ENCODE measurements around the gene TMEM184A.
"Not testable (repeated sequence)": the region's sequence is repeated elsewhere in the genome, so short reads cannot be mapped to it uniquely, and the experiment has no call there.

The TMEM184A gene

DNA sequence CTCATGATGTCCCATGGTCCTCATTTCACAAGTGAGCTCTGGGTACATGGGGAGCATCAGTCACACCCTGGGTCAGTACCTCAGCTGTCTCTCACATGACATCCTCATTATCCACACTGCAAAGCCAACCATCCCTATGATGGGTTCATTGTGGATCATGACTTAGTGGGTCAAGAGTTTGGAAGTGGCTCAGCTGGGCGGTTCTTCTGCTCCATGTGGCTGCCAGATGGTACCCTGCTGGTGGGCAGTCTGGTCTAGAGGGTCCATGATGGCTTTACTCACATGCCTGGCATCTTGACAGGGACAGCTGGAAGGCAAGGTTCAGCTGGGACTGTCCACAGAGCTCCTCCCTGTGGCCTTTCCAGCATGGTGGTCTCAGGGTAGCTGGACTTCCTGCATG lies 33.0 kb upstream of the TMEM184A start:
- DNase-seq: no peak

DNA sequence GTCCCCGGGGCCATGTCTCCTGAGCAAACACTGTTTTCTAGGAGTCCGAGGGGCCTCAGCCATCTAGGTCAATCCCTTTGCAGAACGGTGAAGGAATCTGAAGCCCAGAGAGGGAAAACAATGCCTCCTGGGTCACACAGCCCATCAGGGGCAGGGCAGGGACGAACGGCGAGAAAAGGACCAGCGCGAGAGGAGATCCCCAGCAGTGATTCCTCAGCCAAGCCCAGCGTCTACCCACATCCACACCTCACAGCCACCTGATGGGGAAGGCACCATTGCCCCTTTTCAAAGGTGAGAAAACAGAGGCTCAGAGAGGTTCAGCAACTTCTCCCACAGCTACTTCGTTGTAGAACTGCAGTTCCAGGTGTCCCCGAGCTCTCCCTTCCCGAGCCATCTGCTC lies 31.7 kb upstream of the TMEM184A start:
- no peak for DNase-seq

DNA sequence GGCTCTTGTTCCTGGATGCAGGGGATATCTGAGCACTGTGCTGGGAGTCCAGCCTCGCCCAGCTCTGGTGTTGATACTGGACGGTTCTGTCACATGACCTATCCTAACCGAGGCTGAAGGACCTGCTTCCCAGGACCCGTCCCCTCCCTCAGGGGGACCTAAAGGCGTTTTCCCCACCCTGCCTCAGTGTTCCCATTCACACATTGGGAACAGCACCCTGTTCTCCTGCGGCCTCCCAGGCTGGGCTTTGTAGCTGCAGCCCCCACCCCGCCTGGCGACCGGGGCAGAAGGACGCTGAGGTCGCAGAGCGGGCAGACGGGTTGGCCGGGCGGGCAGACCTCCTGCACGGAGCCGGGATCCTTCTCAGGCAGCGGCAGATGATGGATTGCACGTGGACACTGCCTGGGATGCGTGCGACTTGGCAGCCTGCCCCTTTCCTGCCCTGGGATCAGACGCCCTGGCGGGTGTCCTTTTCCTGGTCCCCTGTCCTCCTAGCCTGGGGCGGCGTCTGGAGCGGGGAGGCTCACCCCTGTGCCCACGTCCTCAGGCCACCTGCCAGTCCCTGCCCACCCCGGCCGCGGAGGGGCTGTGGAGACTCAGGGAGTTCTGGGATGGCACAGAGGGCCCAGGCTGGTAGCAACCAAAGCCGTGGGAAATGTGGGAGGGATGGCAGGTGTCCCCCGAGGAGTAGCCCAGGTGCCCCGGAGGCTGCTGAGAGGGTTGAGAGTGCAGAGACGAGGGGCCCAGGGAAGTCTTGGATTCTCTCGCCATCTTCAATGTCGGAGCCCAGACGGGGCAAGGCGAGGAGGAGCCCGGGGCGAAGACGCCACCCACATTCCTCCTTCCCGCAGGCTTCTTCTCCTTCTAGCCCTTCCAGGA lies 31.1 kb upstream of the TMEM184A start:
- DNase-seq: no peak

DNA sequence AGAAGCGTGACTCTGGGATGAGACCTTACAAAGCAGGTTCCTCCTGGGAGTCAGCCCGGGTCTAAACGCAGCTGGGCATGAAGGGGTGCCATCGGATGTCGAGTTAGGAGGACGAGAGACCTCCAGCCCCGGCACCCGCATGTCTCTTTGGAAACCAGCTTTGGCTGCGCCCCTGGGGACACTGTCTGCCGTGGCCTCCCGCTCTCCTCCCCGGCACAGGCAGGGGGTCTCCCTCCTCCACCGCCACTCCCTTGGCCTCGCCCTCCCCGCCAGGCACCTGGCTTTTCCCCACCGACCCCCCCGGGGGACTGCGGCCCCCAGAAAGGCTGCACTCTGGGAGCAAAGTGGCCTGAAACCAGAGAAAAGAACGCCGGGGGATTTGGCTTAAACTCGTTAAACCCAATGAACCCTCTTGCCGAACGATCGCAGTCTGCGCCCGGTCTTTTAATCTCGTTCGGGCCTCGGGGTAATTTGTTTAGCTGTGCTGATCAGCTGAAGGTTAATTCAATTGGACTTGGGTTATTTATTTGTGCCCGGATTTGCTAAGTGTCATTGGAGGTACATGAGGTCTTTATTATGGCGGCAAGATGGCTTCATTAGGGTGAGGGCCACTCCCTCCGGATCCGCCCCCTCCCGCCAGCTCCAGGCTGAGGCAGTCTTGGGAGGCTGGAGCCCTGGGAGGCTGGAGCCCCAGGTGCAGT lies 30.3 kb upstream of the TMEM184A start:
- no peak for DNase-seq

DNA sequence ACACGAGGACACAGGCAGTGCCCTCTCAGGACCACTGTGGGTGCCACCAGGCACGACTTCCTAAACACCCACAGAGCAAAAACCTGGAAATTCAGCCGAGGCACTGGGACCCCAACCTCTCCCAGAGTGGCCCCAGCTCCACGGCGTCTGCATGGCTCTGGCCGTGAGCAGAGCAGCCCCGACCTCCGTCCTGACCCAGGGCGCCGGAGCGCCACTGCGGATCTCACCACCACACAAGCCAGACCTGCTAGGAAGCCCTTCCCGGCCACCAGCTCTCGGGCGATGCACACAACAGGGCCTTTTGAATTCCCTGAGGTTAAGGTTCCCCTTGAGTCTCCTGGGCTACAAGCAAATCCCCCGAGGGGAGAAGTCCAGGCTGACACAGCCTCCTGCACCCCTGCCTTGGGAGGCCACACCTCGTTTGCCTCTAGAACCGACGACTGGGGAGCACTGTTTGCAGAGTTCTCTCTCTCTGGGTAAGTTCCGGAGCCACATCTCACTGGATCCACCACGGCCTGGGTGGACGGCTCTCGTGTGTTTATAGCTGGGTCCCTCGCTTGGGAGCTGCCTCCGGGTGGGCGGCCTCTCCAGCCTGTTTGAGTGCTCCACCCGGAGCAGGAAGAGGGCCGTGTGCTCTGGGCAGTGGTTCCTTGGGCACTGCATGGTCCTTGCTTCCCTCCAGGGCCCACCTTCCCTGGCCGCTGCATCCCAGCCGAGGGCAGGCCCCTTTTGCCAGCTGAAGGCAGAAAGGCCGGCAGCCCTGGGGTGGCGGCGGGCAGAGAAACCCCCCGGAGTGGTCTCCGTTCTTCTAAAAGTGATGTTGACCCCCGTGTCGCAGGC lies 29.4 kb upstream of the TMEM184A start:
- no peak for DNase-seq

DNA sequence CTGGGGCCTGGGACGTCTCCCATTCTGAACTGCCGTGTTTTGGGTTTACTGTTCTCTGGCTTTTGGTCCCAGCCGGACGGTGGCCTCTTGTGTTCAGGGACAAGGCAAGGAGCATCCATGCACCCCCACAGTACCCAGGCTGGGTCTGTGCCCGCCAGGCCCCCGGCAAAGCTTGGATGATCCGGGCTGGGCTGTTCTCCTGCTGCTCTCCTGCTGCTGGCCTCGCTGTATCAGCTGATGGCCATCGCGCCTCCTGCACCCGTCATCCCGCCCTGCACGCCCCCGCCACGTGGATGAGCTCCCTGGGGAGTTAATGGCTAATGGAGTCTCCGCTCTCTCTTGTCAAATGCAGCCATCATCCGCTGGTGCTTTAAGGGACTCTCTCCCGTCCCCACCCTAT lies 28.7 kb upstream of the TMEM184A start:
- DNase-seq: no peak

DNA sequence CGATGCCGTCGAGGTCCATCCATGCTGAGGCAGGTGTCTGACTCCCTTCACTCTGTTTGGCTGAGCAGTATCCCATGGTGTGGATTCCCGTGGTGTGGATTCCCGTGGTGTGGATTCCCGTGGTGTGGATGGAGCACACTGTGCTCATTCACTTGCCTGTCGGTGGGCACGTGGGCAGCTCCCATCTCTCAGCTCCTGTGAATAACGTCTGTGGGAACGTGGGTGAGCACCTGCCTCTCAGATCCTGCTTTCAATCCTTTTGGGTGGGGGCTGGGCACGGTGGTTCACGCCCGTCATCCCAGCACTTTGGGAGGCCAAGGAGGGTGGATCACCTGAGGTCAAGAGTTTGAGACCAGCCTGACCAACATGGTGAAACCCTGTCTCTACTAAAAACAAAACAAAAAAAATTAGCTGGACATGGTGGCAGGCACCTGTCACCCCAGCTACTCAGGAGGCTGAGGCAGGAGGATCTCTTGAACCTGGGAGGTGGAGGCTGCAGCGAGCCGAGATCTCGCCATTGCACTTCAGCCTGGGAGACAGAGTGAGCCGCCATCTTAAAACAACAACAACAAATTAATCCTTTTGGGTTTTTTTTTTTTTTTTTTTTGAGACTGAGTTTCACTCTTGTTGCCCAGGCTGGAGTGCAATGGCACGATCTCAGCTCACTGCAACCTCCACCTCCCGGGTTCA lies 27.4 kb upstream of the TMEM184A start:
- not testable (repeated sequence) for DNase-seq

DNA sequence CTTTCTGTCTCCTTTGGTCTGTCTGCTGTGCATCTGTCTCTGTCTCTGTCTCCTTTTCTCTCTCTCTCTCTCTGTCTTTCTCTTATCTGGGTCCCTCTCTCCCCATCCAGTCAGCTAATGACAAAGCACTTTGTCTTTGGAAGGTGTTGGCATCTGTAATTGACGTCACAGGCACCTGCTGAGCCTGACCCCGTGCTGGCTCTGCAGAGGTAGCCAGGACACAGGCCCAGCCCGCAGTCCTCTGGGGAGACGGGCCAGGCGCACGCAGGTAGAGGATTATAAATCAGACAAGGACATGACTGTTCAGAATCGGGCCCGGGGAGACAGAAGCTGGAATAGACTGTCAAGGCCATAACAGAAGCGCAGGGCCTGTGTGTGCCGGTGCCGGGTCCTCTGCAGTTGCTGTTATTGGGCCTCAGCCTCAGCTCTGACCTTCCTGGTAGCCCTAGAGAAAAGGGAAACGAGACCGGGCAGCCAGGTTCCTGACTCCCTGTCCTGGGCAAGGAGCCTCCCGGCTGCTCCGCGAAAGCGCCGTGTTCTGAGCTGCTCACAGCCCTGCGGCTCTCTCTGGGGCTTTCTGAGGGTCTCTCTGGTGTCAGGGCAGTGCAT lies 24.5 kb upstream of the TMEM184A start:
- DNase-seq: no peak

DNA sequence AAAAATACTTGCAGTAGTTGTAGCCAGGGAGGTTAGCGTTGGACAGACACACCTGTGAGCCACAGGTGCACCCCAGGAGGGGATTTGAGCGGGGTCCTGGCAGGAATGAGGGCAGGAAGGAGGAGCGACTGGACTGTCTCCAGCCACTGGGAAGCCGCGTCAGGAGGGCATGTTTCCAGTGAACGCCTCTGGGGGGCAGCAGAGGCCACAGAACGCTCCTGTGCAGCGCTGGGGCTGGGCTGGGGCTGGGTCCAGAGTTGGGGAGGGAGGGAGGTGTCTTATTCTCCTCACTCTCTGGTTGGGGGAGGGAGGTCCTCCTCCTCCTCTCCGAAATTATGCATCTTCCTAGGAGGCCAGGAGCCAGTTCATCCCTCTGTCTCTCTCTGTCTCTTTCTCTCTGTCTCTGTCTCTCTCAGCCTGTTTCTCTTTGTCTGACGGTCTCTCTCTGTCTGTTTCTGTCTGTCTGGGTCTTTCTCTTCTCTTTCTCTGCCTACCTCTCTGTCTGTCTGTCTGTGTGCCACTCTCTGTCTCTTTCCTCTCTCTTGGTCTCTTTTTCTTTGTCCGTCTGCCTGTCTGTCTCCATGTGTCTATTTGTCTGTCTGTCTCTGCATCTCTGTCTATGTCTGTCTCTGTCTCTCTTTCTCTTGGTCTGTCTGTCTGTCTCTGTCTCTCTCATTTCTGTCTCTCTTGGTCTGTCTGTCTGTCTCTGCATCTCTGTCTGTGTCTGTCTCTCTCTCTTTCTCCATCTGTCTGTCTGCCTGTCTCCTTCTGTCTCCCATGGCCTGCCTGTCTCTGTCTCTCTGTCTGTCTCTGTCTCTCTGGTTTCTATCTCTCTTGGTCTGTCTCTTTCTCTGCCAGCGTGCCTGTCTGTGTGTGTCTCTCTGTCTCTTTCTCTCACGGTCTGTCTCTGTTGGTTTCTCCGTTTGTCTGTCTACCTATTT lies 23.7 kb upstream of the TMEM184A start:
- peak; percentile 62 for DNase-seq

DNA sequence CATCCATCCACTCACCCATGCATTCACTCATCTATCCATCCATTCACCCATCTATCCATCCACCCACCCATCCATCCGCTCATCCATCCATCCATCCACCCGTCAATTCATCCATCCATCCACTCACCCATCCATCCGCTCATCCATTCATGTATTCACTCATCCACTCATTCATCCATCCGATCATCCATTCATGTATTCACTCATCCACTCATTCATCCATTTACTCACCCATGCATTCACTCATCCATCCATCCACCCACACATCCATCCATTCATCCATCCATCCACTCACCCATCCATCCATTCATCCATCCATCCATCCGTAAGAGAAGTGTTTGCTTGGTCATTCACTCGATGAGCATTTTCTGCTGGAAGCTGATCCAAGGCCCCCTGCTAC lies 22.5 kb upstream of the TMEM184A start:
- no peak for DNase-seq

DNA sequence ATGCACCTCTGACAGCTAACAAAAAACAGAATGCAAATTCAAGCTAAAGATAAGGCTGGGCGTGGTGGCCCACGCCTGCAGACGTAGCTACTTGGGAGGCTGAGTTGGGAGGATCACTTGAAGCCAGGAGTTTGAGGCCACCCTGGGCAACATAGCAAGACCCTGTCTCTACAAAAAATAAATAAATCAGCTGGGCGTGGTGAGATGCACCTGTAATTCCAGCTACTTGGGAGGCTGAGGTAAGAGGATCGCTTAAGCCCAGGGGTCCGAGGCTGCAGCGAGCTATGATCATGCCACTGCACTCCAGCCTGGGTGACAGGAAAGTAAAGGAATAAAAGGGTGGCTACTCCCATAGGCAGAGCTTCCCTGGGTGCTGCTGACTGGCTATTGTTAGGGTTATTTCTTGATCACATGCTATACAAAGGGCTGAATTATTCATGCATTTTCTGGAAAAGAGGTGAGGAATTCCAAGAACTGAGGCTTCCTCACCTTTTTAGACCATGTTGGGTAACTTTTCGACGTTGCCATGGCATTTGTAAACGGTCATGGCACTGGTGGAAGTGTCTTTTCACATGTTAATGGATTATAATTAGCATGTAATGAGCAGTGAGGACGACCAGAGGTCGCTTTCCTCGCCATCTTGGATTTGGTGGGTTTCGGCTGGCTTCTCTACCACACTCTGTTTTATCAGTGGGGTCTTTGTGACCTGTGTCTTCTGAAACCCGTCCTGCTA lies 20.7 kb upstream of the TMEM184A start:
- DNase-seq: no peak

DNA sequence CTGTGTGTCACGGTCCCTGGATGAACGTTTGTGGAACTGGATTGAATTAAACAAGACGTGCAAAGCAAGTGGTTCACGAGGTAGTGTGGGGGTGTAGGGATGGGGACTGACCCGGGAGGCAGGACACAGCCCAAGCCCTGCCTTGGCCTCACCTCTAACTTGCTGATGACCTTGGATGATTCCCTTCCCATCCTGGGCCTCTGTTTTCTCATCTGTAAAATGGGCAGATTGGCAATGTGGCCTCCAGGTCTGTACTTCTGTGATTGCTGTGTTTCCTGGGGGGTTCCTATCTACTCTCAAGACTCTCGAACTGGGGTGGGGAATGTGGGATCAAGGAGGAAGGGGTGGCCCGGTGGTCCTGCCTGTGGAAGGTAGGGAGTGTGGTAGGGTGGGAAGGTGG lies 19.8 kb upstream of the TMEM184A start:
- no peak for DNase-seq

DNA sequence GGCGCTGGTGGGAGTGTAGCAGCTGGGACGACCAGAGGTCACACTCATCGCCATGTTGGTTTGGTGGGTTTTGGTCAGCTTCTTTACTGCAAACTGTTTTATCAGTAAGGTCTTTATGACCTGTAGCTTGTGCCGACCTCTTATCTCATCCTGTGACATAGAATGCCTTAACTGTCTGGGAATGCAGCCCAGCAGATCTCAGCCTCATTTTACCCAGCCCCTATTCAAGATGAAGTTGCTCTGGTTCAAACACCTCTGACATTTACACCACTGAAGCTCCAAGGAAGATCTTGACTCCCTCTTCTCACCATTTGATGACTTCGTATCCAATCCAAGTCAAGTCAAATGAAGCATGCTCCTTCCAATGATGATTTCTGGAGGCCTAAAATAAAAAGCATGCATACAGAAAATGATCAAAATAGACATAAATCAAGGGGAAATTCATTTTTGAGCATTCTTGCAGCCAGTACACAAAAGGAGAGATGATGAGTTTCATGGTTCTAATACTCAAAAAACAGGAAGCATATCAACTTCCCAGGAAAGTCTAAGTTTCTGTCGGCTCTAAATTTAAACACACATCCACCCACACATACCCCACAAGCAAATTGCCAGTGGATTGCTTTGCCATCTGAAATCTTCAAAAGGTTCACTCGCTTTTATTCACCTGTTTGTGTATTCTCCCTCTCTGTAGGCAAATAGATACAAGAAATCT lies 16.3 kb upstream of the TMEM184A start:
- DNase-seq: no peak

DNA sequence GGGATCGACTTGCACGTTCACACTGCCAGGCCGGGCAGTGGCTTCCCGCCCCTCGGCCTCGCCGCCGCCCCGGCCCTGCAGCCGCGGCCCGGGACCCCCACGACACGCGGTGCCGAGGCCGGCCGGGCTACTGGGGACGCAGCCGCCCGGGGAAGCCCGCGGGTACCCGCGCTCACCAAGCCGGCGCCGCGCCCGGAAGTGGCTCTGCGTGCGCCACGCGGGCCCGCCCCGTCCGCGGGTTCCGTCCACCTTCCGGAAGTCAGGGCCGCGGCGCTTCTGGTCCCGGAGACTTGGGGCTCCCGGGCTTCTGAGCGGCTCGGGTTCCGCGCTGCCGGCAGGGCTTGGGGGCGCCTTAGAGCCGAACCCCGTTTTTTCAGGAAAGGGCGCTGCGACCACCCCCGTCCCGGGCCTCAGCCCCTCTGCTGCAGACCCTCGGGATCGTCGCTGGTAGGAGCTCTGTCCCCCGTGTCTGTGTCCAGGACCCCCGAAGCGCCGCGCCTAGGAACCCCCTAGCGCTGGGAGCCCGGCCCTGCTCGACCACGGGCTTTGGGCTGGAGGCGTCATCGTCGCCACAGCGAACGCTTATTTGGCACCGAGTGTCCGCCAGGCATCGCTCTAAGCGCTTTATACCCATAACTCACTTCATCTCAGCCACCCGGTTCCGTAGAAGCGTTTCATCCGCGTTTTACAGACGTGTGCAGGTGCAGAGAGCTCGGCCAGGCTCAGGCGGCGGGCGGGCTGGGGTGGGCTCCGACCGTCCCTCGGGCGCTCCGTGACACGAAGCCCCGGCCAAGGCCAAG lies 14.0 kb upstream of the TMEM184A start, which contains the start of gene PSMG3:
PSMG3 (minus strand) TSS at position 200 of the 800 bp plus-strand sequence. CDS start 693 bp downstream, outside the sequence.
- DNase-seq: peak; percentile 72

DNA sequence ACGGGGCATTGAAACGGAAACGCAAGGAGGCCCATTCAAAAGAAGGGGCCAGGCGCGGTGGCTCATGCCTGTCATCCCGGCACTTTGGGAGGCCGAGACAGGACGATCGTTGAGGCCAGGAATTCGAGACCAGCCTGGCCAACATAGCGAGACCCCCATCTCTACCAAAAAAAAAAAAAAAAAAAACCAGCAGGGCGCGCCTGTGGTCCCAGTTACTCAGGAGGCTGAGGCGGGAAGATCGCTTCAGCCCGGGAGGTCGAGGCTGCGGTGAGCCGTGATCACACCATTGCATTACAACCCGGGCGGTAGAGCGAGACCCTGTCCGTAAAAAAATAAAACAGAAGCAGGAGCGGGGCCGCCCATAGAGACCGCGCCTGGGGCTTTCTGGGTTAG lies 13.4 kb upstream of the TMEM184A start:
- DNase-seq: no peak

DNA sequence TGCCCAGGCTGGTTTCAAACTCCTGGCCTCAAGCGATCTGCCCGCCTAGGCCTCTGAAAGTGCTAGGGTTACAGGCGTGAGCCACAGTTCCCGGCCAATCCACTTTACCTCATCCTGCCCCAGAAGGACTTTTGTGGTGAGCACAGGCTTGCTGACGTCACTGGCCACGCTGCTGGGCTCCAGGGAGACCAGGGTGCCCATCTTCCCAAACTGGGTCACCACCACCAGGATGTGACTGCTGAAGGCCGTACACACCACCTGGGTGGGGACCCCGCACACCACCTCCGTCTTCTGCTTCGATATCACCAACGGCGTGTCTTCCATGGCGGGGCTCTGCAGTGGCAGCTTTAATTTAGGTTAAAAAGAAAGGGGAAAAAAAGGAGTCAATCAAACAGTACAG lies 13.0 kb upstream of the TMEM184A start:
- no peak for DNase-seq

DNA sequence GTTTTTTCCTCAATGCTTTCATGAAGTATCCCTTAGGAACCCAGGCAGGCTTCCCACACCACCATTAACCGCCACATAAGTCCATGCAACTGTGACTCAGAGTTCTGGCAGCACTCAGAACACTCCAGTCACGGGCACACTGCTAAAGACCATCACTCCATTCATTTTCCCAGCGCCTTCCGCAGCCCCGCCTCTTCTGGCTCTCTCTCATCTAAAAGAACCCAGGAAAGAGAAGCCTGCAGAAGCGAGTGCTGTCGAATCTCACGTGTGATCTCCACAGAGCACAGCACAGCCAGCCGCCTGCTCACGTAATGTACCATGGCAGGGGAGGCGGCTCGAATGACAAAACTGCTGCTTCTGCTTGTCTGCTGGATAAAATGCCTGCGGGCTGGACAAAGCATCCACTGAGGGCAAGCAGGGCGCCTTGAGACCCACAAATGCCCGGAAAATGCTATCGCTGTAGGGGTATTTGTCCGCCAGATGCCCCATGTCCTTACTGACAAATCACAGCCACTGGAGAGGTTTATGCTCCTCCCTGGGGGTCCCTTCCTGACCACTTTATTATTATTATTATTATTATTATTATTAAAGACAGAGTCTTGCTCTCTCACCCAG lies 12.0 kb upstream of the TMEM184A start:
- no peak for DNase-seq

DNA sequence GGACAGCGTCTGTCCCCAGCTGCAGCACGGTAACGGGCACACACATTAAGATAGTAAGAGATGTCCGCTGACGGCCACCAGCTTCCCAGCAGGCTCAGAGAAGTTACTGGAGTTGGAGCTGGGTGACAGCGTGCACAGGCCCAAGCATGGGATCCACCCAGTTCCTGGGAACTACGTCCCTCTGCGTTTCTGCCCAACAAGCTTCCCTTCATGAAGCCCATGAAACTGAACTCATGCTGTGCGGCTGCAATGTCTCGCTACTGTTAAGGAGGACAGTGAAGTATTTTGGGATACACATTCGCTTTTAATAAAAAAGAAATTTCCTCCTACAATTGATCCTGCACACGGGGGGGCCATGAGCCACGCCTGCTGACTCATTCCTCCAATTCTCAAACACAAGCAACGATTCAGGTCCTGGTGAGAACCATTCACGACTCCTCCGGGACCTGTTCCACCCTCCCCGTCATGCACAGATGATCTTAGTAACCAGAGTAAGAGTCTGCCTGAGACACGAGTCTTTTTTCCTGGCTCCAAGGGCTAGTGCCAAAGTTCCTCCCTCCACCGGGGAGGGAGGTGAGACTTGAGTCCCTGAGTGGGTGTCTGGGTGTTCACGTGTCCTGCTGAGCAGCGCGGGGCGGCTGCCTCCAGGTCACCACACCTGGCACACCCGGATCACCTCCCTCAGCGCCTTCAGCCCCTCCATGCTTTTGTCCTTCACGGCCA lies 11.2 kb upstream of the TMEM184A start:
- DNase-seq: no peak
